HEK293 (cell line): ENCODE data around the gene APCDD1L.

ENCODE experiments used
- PBX3 ChIP-seq: sonication (generic); formaldehyde crosslinking; IDR thresholded peaks from 2 replicates; pipeline ENCODE4 v1.8.1; 2022; ENCODE audit warnings: mild to moderate bottlenecking, moderate library complexity, missing genetic modification reagents
- ZNF214 ChIP-seq: fragments of 450-650 bp; formaldehyde crosslinking; IDR thresholded peaks from 2 replicates; pipeline ENCODE4 v1.5.1; 2017; ENCODE audit warnings: missing biosample characterization, mild to moderate bottlenecking, missing genetic modification characterization, borderline replicate concordance
- TF ChIP-seq, protein P1 (sequence below): fragments of 450-650 bp; formaldehyde crosslinking; IDR thresholded peaks from 2 replicates; pipeline ENCODE4 v1.5.1; 2016; ENCODE audit warnings: missing biosample characterization, missing genetic modification characterization

DNA sequence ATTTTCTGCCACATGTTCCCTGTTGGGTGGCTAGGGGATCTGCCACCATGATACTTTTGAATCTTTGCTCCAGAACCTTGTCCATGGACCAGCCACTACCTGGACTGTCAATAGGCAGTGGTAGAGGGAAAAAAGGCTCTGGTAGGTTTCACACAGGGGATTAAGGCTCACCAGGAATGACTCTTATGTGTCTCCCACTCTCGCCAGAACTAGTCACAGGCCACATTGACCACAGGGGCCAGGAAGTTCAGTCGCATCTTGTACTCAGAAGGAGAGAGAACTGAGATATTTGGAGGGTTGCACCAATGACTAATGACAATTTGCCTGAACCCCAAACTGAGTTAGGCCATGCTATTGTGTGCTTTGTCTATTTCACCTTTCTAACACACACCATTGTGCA lies 23.6 kb upstream of the APCDD1L start:
- TF ChIP-seq, protein P1, sequence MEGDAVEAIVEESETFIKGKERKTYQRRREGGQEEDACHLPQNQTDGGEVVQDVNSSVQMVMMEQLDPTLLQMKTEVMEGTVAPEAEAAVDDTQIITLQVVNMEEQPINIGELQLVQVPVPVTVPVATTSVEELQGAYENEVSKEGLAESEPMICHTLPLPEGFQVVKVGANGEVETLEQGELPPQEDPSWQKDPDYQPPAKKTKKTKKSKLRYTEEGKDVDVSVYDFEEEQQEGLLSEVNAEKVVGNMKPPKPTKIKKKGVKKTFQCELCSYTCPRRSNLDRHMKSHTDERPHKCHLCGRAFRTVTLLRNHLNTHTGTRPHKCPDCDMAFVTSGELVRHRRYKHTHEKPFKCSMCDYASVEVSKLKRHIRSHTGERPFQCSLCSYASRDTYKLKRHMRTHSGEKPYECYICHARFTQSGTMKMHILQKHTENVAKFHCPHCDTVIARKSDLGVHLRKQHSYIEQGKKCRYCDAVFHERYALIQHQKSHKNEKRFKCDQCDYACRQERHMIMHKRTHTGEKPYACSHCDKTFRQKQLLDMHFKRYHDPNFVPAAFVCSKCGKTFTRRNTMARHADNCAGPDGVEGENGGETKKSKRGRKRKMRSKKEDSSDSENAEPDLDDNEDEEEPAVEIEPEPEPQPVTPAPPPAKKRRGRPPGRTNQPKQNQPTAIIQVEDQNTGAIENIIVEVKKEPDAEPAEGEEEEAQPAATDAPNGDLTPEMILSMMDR (tag by site-specific recombination): no peak
- TF ChIP-seq ZNF214 (tag by site-specific recombination) (no peak), PBX3 (CRISPR knock-in tag) (no peak)
